Measurements from ENCODE around the gene PAX8. TPM values are rescaled to one million over a fixed set of nuclear protein-coding genes. Genes with fewer than 3 reads are reported as not detected.

PAX8 gene
- total RNA-seq, 1 donor from 2014 or later = 1.4 TPM

DNA sequence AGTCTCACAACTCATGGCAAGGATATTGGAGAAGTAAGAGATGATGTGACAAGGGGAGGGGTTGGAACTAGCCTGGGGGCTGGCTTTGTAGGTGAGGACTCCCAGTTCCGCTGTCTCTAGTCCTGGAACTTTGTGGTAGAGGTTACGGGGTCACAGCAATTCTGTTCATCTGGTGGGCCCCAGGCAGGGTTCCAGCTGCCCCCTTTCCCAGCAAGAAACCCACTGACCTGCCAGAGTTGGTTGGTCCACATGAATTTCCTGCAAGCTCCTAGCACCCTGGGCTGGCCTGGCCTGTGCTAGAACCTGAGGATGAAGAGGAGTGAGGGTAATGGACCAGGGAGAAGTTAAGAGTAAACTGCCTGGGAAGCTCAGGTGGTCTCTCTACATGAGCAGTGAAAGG lies 63.7 kb downstream of the PAX8 start:
- Mint-ChIP-seq H3K27me3 (ENCODE audit: unreplicated experiment) (peaks cover 4% of the 10 kb centered on the region), H3K9me3 (ENCODE audit: unreplicated experiment) (peaks cover 2% of the 10 kb centered on the region), H3K27ac (ENCODE audit: unreplicated experiment) (no peak overlapping the region), H3K36me3 (ENCODE audit: unreplicated experiment) (no peaks in the 10 kb centered on the region), H3K4me1 (ENCODE audit: low read depth, unreplicated experiment) (peaks cover 8% of the 10 kb centered on the region), H3K4me3 (ENCODE audit: unreplicated experiment) (no peak overlapping the region)
- no peak for DNase-seq
- TF ChIP-seq, protein P1, sequence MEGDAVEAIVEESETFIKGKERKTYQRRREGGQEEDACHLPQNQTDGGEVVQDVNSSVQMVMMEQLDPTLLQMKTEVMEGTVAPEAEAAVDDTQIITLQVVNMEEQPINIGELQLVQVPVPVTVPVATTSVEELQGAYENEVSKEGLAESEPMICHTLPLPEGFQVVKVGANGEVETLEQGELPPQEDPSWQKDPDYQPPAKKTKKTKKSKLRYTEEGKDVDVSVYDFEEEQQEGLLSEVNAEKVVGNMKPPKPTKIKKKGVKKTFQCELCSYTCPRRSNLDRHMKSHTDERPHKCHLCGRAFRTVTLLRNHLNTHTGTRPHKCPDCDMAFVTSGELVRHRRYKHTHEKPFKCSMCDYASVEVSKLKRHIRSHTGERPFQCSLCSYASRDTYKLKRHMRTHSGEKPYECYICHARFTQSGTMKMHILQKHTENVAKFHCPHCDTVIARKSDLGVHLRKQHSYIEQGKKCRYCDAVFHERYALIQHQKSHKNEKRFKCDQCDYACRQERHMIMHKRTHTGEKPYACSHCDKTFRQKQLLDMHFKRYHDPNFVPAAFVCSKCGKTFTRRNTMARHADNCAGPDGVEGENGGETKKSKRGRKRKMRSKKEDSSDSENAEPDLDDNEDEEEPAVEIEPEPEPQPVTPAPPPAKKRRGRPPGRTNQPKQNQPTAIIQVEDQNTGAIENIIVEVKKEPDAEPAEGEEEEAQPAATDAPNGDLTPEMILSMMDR (IDR thresholded peaks at IDR 0.05; ENCODE audit: partially characterized antibody, unreplicated experiment) = no peak

DNA sequence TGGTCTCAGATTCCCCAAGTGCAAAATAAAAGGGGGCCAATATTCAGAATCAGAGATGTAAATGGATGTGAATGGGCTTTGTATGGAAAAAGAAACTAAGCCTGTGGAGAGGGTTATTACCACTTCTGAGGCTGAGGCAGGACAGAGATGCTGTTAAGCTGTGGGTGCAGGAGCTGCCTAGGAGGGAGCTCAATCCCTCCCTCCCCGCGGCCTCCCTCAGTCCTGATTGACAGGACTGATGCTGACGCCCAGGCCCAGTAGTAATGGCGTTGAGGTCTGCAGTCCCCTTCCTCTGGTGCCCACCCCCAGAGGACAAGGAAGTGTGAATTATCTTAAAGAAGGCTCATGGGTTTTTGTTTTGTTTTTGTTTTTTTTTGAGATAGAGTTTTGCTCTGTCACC lies 64.6 kb downstream of the PAX8 start:
- Mint-ChIP-seq H3K9me3 (ENCODE audit: unreplicated experiment) (peaks cover 2% of the 10 kb centered on the region), H3K36me3 (ENCODE audit: unreplicated experiment) (no peaks in the 10 kb centered on the region), H3K27me3 (ENCODE audit: unreplicated experiment) (peaks cover 4% of the 10 kb centered on the region), H3K27ac (ENCODE audit: unreplicated experiment) (no peak overlapping the region), H3K4me1 (ENCODE audit: low read depth, unreplicated experiment) (peaks cover 8% of the 10 kb centered on the region), H3K4me3 (ENCODE audit: unreplicated experiment) (no peak overlapping the region)
- no peak for DNase-seq
- TF ChIP-seq, protein P1 (IDR thresholded peaks at IDR 0.05; ENCODE audit: partially characterized antibody, unreplicated experiment) = no peak

DNA sequence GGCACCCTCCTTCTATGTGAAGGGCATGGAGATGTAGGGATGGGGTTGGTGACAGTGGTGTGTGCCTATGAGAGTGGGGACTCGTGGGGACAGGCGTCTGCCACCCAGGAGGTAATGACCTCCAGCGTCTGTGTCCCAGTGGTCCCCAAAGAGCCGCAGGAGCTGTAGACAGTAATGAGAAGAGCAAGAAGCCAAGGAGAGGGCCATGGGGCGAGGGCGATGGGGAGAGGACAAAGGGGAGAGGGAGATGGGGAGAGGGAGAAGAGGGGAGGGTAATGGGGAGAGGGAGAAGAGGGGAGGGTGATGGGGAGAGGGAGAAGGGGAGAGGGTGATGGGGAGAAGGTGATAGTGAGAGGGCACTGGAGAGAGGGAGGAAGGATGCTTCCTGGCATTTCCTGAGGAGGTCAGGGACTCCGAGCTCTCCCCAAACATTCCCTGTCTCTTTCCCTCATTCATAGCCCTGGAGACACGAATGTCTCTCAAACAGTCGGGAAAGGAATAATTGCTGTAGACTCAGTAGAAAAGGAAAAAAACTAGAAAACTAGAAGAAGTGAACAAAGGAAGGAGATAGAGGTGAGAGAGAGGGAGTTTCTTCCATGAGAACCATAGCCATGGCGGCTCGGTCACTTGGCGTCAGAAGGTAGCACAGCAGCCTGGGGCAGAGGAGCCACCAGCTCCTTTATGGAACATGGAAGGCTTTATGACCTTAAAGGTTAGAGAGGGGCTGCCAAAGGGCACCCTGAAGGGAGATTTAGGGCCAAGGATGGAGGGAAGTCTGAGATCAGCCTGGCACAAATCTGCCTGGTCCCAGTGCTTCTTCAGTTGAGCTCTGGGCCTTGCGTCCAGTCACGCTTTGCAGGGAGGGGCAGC lies 65.4 kb downstream of the PAX8 start:
- peaks cover 2% of the 10 kb centered on the region for H3K9me3 Mint-ChIP-seq (ENCODE audit: unreplicated experiment)
- H3K27ac Mint-ChIP-seq (ENCODE audit: unreplicated experiment) = no peak overlapping the region

DNA sequence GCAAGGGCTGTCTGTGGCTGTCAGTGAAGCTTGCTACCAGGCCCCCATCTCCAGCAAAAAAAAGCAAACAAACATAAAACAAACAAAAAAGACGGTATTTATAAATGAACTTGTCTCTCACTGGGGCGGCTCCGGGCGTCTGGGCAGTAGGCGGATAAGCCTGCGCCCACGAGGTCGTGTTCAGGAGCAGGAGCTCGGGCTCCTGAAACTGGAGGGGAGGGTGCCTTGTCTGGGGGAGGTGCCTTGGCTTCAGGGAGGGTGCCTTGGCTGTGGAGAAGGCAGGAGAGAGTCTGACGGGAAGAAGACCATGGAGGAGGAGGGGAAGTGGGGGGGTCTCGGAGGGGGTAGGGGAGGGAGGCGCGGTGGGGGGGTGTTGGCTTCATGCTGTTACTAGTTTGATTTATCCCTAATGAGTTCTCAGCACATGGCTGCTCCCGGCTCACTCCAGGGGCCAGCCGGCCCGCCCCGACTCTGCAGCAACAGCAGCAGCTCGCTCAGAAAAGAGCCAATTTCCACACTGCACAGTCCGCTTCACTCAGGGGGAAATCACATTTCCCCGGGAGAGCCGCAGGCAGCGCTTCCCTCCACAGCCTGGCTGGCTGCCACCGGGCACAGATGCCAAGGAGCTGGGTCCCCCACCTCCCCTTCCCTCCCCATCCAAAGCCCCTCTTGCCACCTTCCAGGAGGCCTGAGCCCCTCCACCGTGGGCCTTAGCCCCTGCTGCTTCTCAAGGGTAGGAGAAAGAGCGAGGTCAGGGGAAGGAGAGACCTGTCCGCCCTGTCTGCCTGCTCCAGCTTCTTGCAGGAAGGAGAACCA lies 66.3 kb downstream of the PAX8 start:
- Mint-ChIP-seq H3K36me3 (ENCODE audit: unreplicated experiment) (no peaks in the 10 kb centered on the region), H3K4me1 (ENCODE audit: low read depth, unreplicated experiment) (peaks cover 8% of the 10 kb centered on the region), H3K27me3 (ENCODE audit: unreplicated experiment) (peaks cover 2% of the 10 kb centered on the region), H3K9me3 (ENCODE audit: unreplicated experiment) (peaks cover 2% of the 10 kb centered on the region), H3K4me3 (ENCODE audit: unreplicated experiment) (no peak overlapping the region), H3K27ac (ENCODE audit: unreplicated experiment) (no peak overlapping the region)
- TF ChIP-seq, protein P1 (IDR thresholded peaks at IDR 0.05; ENCODE audit: partially characterized antibody, unreplicated experiment) = no peak
- no peak for DNase-seq

More for the DNA sequence above, 65.4 kb downstream of the PAX8 start:
- no peak overlapping the region for H3K4me3 Mint-ChIP-seq (ENCODE audit: unreplicated experiment)
- TF ChIP-seq, protein P1 (IDR thresholded peaks at IDR 0.05; ENCODE audit: partially characterized antibody, unreplicated experiment) = no peak
- peaks cover 2% of the 10 kb centered on the region for H3K27me3 Mint-ChIP-seq (ENCODE audit: unreplicated experiment)
- H3K36me3 Mint-ChIP-seq (ENCODE audit: unreplicated experiment) = no peaks in the 10 kb centered on the region
- DNase-seq = no peak
- H3K4me1 Mint-ChIP-seq (ENCODE audit: low read depth, unreplicated experiment) = peaks cover 8% of the 10 kb centered on the region
